Upper lobe of left lung (tissue), 6 donors: ENCODE measurements around the gene CDH5. TPM values are rescaled to one million over a fixed set of nuclear protein-coding genes. Genes with fewer than 3 reads are reported as not detected.

Experiments used
- ATAC-seq, 2 donors: fragments of 200-7000 bp; cut with Tn5 transposase; one replicate each; pipeline ENCODE4 v1.9.1; 2022; ENCODE audit warnings: mild to moderate bottlenecking in 2 of 2, moderate library complexity in 2 of 2; ENCODE audit not compliant: low FRiP score in 2 of 2
- DNase-seq, 2 donors: peaks; one replicate each; pipeline ENCODE4 v3.0.0-alpha.2; 2019 to 2020
- H3K27ac ChIP-seq, 4 donors: fragments of 200-600 bp; sonication (generic); one replicate each; pipeline ENCODE4 v1.5.1; 2016 to 2019
- H3K27me3 ChIP-seq, 4 donors: fragments of 200-600 bp; sonication (generic); one replicate each; pipeline ENCODE4 v1.5.1; 2017 to 2019
- H3K36me3 ChIP-seq, 4 donors: fragments of 200-600 bp; sonication (generic); one replicate each; pipeline ENCODE4 v1.5.1; 2016 to 2019
- H3K4me1 ChIP-seq, 4 donors: fragments of 200-600 bp; sonication (generic); one replicate each; pipeline ENCODE4 v1.5.1; 2018 to 2019
- H3K4me3 ChIP-seq, 4 donors: fragments of 200-600 bp; sonication (generic); one replicate each; pipeline ENCODE4 v1.5.1; 2017 to 2019; ENCODE audit warnings: mild to moderate bottlenecking in 2 of 4, moderate library complexity in 1 of 4
- H3K9me3 ChIP-seq, 4 donors: fragments of 200-600 bp; sonication (generic); one replicate each; pipeline ENCODE4 v1.5.1; 2018 to 2019
- CTCF ChIP-seq, 6 experiments: fragments of 450-650 bp in 4 of 6; fragments of 200-600 bp in 2 of 6; sonication (generic) in 2 of 6; IDR thresholded peaks; one replicate each; pipeline ENCODE4 v1.5.1; 2016 to 2019; ENCODE audit warnings: antibody characterized with exemption in 6 of 6
- EP300 ChIP-seq, 4 donors: sonication (generic); formaldehyde crosslinking; IDR thresholded peaks; one replicate each; pipeline ENCODE4 v1.5.1; 2017; ENCODE audit warnings: antibody characterized with exemption in 4 of 4, control low read depth in 2 of 4
- POLR2A ChIP-seq, 4 donors: fragments of 450-650 bp; IDR thresholded peaks; one replicate each; pipeline ENCODE4 v1.5.1; 2016 to 2017; ENCODE audit warnings: antibody characterized with exemption in 4 of 4, mild to moderate bottlenecking in 2 of 4
- POLR2AphosphoS5 ChIP-seq, 2 donors: sonication (generic); formaldehyde crosslinking; IDR thresholded peaks; one replicate each; pipeline ENCODE4 v1.5.1; 2017; ENCODE audit warnings: antibody characterized with exemption in 2 of 2
- WGBS, 2 donors: methylation state at CpG; one replicate each; pipeline ENCODE4 v1.1.5; 2017 to 2018; 5-methylcytosine and 5-hydroxymethylcytosine counted together
- total RNA-seq, 6 donors: library from RNA; depleted of rRNA in 4 of 6; stranded (reverse); fragments of >200 nt in 4 of 6; gene quantifications; one replicate each; pipeline versions ENCODE4 v1.1.0 to v1.2.1, GENCODE V29; 2016 to 2021
- donor health status: DM: no; HTN: no; CAD: no; lungs with moderate emphysema.
- donor health status: DM: no; HTN: yes; CAD: no; lungs with severe emphysema.

Gene CDH5
- total RNA-seq, 6 donors from 2014 or later = 54.5 to 146 (median 89.8) TPM

DNA sequence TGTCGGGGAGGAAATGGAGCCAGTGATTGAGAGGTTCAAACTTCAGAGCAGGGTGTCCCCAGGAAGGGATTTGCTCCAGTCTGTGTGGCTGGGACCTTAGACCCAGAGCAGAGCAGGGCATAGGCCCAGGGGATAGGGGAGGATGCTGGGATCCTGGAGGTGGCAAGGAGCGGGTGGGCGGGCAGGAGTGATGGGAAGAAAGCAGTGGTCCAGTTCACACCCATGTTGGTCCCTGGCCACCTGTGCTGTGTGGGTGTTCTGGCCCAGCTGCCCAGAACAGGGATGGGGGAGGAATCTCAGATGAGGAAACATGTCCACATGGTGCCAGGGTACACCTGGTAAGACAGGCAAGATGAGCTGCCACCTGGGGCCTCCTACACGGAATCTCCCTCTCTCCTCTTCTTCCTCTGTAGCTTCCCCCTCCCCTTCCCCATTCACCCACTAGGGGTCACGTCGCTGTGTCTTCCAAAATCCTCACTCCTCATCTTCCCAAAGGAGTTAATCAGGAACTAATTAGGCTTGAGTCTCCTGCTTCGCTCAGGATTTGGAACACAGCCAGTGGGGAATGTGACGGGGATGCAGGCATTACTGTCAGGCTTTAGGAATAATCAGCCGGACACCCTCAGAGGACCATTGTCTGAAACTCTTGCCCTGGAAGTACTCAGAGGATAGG is 62.9 kb downstream of the CDH5 start:
- Histone ChIP-seq H3K27me3 (peaks cover 0 to 30% (median 15%) of the 10 kb centered on the region in 4 donors), H3K4me1 (peaks cover 16 to 30% (median 22%) of the 10 kb centered on the region in 4 donors), H3K4me3 (no peak overlapping the region), H3K9me3 (no peaks in the 10 kb centered on the region), H3K36me3 (no peaks in the 10 kb centered on the region), H3K27ac (no peak overlapping the region)
- no peak for DNase-seq
- TF ChIP-seq EP300 (IDR thresholded peaks at IDR 0.05) = no peak
- no peak for TF ChIP-seq POLR2AphosphoS5 (IDR thresholded peaks at IDR 0.05)
- no peak for TF ChIP-seq CTCF (IDR thresholded peaks at IDR 0.05)
- TF ChIP-seq POLR2A (IDR thresholded peaks at IDR 0.05) = no peak
- WGBS, 2 donors = 65 to 83% methylated on average over 9 of the region's 9 CpGs
- no peak for ATAC-seq

- H3K36me3 ChIP-seq = no peaks in the 10 kb centered on the region
- H3K4me1 ChIP-seq = peaks cover 16 to 30% (median 22%) of the 10 kb centered on the region in 4 donors
- H3K9me3 ChIP-seq = no peaks in the 10 kb centered on the region
- WGBS, 2 donors = 67 to 70% methylated on average over 3 of the region's 3 CpGs
- H3K4me3 ChIP-seq = no peak overlapping the region
- no peak for DNase-seq
- no peak overlapping the region for H3K27ac ChIP-seq
- no peak for ATAC-seq
- peaks cover 0 to 30% (median 15%) of the 10 kb centered on the region in 4 donors for H3K27me3 ChIP-seq
- no peak for TF ChIP-seq POLR2A (IDR thresholded peaks at IDR 0.05)
- TF ChIP-seq EP300 (IDR thresholded peaks at IDR 0.05) = no peak
- TF ChIP-seq POLR2AphosphoS5 (IDR thresholded peaks at IDR 0.05) = no peak
- TF ChIP-seq CTCF (IDR thresholded peaks at IDR 0.05) = no peak
These were observed 63.7 kb downstream of the CDH5 start for GRCh38 chr16:66430214-66430613.

DNA sequence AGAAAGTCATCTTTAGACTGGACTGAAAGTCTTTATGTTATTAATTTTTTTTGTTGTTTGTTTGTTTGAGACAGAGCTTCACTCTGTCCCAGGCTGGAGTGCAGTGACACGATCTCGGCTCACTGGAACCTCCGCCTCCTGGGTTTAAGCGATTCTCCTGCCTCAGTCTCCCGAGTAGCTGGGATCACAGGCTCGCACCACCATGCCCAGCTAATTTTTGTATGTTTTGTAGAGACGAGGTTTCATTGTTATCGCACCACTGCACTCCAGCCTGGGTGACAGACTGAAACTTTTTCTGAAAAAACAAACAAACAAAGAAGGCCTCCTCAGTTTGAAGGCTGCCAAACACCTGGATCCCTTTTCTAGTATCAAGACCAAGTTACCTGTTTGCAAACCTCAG is 65.3 kb downstream of the CDH5 start:
- H3K27me3 ChIP-seq = peaks cover 0 to 16% (median 8%) of the 10 kb centered on the region in 4 donors
- H3K4me1 ChIP-seq = peaks cover 10 to 22% (median 16%) of the 10 kb centered on the region in 4 donors
- no peaks in the 10 kb centered on the region for H3K9me3 ChIP-seq
- WGBS, 2 donors = 88 to 91% methylated on average over 8 of the region's 8 CpGs
- H3K27ac ChIP-seq = no peak overlapping the region
- H3K36me3 ChIP-seq = no peaks in the 10 kb centered on the region
- no peak for TF ChIP-seq EP300 (IDR thresholded peaks at IDR 0.05)
- TF ChIP-seq POLR2A (IDR thresholded peaks at IDR 0.05) = no peak
- no peak for TF ChIP-seq POLR2AphosphoS5 (IDR thresholded peaks at IDR 0.05)
- no peak for TF ChIP-seq CTCF (IDR thresholded peaks at IDR 0.05)
- H3K4me3 ChIP-seq = no peak overlapping the region
- ATAC-seq = no peak
- DNase-seq = no peak

DNA sequence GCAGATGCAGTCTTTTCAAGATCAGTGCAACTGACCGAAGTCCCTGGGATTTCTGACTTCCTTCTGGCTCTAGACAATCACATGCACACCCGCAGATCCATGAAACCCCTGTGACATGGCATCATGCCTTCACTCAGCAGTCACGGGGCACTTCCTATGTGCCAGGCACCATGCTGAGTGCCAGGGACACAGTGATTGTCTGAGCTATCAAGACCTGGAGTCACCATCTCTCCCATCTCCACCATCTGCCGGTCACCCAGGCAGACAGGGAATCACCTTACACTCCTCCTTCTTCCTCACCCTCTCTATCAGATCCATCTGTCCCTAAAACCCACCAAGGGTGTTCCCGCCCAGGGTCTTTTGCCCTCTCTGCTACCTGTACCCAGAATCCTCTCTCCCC is 65.9 kb downstream of the CDH5 start:
- Histone ChIP-seq H3K27ac (no peak overlapping the region), H3K9me3 (no peaks in the 10 kb centered on the region), H3K4me1 (peaks cover 7 to 18% (median 12%) of the 10 kb centered on the region in 4 donors), H3K36me3 (no peaks in the 10 kb centered on the region), H3K4me3 (no peak overlapping the region), H3K27me3 (peaks cover 0 to 12% (median 5%) of the 10 kb centered on the region in 4 donors)
- DNase-seq (no peak), ATAC-seq (no peak)
- WGBS, 2 donors = 87 to 92% methylated on average over 5 of the region's 5 CpGs
- TF ChIP-seq POLR2A (IDR thresholded peaks at IDR 0.05) = no peak
- TF ChIP-seq POLR2AphosphoS5 (IDR thresholded peaks at IDR 0.05) = no peak
- TF ChIP-seq CTCF (IDR thresholded peaks at IDR 0.05) = no peak
- no peak for TF ChIP-seq EP300 (IDR thresholded peaks at IDR 0.05)
